NCI-H526 treated with DMSO at 0.1 percent for 48 hours (cell line): ENCODE measurements around the gene RAD9A.

Experiments used
- DNase-seq: peaks from one replicate; lab custom pipeline; 2025; lab: John Stamatoyannopoulos, UW

The RAD9A gene

GRCh38 chr11:67391304-67392182 lies at the start of gene RAD9A:
Gene RAD9A (plus strand): TSS chr11:67391986. CDS start chr11:67392045, 59 bp downstream.
- DNase-seq: peak; percentile 86

- no peak for DNase-seq
These were observed 47.5 kb upstream of the RAD9A start for GRCh38 chr11:67344264-67344663.

DNA sequence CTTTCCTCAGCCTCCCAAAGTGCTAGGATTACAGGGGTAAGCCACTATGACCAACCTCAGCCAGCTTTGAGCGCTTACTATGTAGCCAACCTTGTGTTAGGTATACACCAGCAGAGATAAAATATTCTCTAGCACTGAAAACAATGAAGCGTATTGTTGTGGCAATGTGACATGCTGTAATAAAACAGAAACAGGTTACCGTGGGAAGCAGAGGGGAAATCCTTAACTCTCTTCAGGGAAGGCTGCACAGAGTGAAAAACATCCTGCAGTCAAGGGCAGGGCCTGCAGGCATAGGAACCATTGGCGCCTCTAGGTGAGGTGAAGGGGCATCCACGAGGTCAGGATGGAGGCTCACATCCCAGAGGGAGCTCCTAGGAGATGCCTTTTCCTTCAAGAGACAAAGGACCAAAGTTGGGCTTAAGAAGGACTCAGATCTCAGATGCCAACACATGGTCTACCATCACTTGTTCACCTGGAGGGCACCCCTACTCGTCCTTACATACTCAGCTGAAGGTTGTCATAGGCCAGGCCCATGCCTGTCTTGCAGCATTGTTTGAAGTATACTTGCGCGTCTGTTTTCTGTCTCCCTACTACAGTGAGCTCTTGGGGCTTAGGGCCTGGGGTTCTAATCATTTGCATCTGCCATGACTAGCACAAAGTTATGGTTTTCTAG lies 46.4 kb upstream of the RAD9A start:
- DNase-seq: peak; percentile 33

GRCh38 chr11:67345920-67346819 lies 45.6 kb upstream of the RAD9A start:
- no peak for DNase-seq

- DNase-seq: no peak
These were observed 43.6 kb upstream of the RAD9A start for GRCh38 chr11:67347964-67348749.

- DNase-seq: no peak
These were observed 42.8 kb upstream of the RAD9A start for GRCh38 chr11:67349036-67349435.

GRCh38 chr11:67349457-67349856 lies 42.3 kb upstream of the RAD9A start:
- no peak for DNase-seq

- DNase-seq: no peak
These were observed 41.8 kb upstream of the RAD9A start for GRCh38 chr11:67349928-67350465.

GRCh38 chr11:67351275-67352005 lies 40.3 kb upstream of the RAD9A start:
- peak; percentile 34 for DNase-seq

- peak; percentile 53 for DNase-seq
These were observed 39.1 kb upstream of the RAD9A start for GRCh38 chr11:67352546-67353316.

- DNase-seq: peak; percentile 92
These were observed 38.3 kb upstream of the RAD9A start, which contains the start of gene POLD4 for GRCh38 chr11:67353317-67354074. Gene POLD4 (minus strand): TSS chr11:67353546. CDS start chr11:67353399, 147 bp downstream.

DNA sequence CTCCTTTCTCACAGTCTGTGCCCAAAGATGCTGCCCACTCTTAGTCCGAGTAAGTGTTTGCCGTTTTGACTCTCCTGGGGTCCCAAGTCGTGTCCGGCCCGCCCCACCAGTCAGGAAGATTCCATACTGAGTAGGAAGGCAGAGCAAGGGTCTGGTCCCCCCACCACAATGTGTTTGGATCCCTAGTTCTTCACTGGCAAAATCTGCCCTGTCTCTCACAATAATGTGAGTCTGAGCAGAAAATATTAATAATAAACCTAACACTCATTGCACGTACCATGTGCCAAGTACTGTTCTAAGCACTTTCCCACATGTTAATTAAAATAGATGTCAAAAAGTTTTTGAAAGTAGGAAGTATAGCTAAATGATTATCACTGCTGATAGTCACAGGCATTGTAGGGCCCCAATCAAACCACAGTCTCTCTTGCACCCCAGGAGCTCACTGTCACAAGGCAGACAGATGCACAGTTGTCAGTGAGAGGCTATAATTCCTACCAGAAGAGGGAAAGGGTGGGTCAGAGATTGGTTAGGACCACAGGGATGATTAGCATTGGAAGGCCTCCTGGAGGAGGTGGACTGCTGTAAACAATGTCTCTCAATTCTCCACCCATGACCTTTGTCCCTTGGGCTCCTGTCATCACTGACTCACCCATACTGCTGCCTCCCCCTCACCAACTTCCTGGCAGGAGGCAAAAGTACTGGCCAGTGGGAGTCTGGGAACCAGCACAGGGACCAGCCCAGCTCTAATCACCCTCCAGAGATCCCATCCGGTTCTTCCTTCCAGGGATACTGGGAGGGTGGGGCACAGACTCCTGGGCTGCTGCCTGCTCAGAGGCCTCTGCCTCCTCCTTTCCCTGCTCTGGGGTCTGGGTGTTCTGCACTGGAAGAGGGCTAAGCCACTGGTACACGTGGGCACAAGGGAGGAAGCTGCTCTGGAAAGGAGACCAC lies 37.4 kb upstream of the RAD9A start:
- no peak for DNase-seq

GRCh38 chr11:67355023-67355793 lies 36.6 kb upstream of the RAD9A start:
- DNase-seq: no peak

DNA sequence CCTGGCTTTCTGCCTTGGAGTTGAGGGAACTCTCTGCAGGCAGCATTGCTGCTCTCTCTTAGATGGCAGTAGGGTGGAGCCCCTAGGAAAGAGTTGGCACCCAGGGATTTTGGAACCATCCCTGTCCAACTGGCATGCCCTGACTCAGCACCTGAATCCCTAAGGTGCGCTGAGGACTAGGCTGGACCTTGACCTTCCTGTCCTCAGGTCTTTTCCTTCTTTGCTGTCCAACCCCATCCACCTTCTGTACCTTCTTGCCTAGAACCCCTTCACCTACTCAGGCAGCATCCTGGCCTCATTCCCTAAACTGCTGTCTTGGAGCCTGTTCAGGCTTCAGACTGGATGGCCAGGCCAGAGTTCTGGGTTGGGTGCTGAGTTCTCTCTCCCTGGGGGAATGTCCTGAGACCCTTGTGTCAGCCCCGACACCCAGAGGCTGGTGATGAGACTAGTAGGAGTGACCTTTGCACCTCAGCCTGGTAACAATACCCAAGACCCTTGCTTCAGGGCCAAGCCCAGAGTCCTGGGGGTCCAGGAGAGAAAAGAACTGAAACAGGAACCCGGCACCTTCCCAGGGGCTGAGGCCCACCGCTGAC lies 35.9 kb upstream of the RAD9A start:
- no peak for DNase-seq

GRCh38 chr11:67356387-67356863 lies 35.4 kb upstream of the RAD9A start:
- DNase-seq: no peak

- peak; percentile 57 for DNase-seq
These were observed 34.8 kb upstream of the RAD9A start for GRCh38 chr11:67356864-67357561.
